Measurements from ENCODE around the gene NXPE3. TPM values are rescaled to one million over a fixed set of nuclear protein-coding genes. Genes with fewer than 3 reads are reported as not detected.

Gene NXPE3
- total RNA-seq = 10 to 100 TPM; 31.5 to 52.0 (median 44.5) TPM

DNA sequence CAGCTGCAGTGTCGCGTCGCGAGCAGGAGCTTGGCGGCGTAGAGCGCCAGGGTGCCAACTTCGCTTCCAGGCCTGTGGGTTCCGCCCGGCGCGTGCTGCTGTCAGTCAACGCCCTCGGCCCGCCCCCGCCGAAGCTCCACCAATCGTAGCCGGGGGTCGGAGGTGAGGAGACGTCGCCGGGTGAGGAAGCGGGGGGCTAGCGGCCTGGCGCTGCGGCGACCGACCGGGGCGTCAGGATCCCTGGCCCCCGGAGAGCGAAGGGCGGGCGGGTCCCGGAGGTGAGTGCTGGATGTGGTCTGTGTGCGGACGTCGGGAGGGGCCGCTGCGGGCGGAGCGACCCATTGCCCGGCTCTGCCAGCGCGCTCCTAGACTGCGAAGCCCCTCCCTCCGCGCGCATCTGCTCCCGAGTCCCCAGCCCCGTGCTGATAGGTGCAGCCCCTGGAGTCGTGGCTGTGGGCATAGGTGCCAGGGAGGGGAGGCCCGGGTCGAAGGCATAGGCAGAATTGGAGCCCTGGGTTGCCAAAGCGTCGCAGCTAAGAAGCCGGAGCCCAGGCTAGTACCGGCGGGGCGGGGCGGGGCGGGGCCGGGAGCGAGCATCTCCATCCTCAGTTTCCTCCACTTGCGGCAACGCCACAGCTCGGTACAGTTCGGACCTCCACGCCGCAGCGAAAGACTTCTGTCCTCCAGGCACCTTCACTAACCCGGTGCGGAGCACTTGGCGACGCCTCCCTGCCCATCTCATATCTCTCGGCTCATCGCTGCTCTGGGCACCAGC is at the start of gene NXPE3:
NXPE3 (plus strand) TSS at position 165 of the 775 bp plus-strand sequence. CDS start 6,386 bp downstream, outside the sequence.
- H3K27me3 ChIP-seq = no peaks in the 10 kb centered on the region
- peak within 1 kb of the TSS; percentile 89 to 94 (median 90) for H3K27ac ChIP-seq
- DNase-seq = peak; percentile 93 to 94
- intact Hi-C loops (cut with DNase I; ENCODE audit: low total_unique reads) = loop anchor here (1.0 to 5.0 kb wide), 3 partner anchors 55 to 206 kb away; partner anchors contain the start of genes CEP97 and RPL24
- TF ChIP-seq, protein P1, sequence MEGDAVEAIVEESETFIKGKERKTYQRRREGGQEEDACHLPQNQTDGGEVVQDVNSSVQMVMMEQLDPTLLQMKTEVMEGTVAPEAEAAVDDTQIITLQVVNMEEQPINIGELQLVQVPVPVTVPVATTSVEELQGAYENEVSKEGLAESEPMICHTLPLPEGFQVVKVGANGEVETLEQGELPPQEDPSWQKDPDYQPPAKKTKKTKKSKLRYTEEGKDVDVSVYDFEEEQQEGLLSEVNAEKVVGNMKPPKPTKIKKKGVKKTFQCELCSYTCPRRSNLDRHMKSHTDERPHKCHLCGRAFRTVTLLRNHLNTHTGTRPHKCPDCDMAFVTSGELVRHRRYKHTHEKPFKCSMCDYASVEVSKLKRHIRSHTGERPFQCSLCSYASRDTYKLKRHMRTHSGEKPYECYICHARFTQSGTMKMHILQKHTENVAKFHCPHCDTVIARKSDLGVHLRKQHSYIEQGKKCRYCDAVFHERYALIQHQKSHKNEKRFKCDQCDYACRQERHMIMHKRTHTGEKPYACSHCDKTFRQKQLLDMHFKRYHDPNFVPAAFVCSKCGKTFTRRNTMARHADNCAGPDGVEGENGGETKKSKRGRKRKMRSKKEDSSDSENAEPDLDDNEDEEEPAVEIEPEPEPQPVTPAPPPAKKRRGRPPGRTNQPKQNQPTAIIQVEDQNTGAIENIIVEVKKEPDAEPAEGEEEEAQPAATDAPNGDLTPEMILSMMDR (IDR thresholded peaks at IDR 0.05 in 4 of 5, conservative IDR thresholded peaks at IDR 0.05 in 1 of 5) = no peak
- peak; percentile 77 for TF ChIP-seq POLR2A (IDR thresholded peaks at IDR 0.05)
- in situ Hi-C loops (cut with MboI; ENCODE audit: low sequenced_read_pairs in 4 of 4) = loop anchor here in 1 of 4 donors (10.0 kb wide), 1 partner anchor 94 kb away; the partner anchor contains the start of gene RPL24
- H3K9me3 ChIP-seq = no peaks in the 10 kb centered on the region
- H3K4me1 ChIP-seq = peaks cover 38 to 49% of the 10 kb centered on the region in 2 donors
- H3K36me3 ChIP-seq = peaks cover 0 to 18% of the 10 kb centered on the region in 2 donors
- H3K4me3 ChIP-seq = peak within 1 kb of the TSS; percentile 74 to 84 (median 77)
- peak; percentile 76 to 87 for ATAC-seq

DNA sequence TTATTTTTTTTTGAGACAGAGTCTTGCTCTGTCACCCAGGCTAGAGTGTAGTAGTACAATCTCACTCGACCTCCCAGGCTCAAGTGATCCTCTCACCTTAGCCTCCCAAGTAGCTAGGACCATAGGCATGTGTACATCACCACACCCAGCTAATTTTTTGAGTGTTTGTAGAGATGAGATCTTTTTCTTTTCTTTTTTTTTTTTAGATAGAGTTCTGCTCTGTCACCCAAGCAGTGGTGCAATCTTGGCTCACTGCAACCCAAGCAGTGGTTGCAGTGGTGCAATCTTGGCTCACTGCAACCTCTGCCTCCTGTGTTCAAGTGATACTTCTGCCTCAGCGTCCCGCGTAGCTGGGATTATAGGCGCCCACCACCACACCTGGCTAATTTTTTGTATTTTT is 49.4 kb upstream of the NXPE3 start:
- no peak overlapping the region for H3K27ac ChIP-seq
- H3K27me3 ChIP-seq = no peaks in the 10 kb centered on the region
- ATAC-seq (no peak), DNase-seq (no peak)
- TF ChIP-seq, protein P1 (IDR thresholded peaks at IDR 0.05 in 4 of 5, conservative IDR thresholded peaks at IDR 0.05 in 1 of 5) = no peak
- TF ChIP-seq POLR2A (IDR thresholded peaks at IDR 0.05) = no peak
- in situ Hi-C loops (cut with MboI; ENCODE audit: low sequenced_read_pairs in 4 of 4) (no loop called here), intact Hi-C loops (cut with DNase I; ENCODE audit: low total_unique reads) (no loop called here)
- H3K9me3 ChIP-seq = no peaks in the 10 kb centered on the region
- H3K4me3 ChIP-seq = no peak overlapping the region
- peaks cover 0 to 63% of the 10 kb centered on the region in 2 donors for H3K36me3 ChIP-seq
- peaks cover 0 to 8% of the 10 kb centered on the region in 2 donors for H3K4me1 ChIP-seq

DNA sequence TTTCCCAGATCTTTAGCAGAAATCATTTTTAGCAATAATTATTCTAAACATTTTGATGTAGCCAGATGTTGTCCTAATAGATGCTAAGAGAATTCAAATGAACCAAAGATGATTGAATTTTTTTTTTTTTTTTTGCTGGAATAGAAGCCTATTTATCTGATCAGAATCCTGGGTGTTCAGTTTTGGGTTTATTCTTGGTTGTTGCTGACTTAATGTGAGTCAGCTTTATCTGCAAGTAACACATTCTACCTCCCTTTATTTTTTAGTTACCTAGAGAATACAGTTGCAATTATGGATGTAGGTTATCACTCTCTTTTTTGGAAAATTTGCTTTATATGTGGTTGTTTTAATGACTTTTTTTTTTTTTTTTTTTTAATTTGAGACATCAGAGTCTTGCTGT is 48.2 kb upstream of the NXPE3 start:
- no peaks in the 10 kb centered on the region for H3K9me3 ChIP-seq
- no peaks in the 10 kb centered on the region for H3K27me3 ChIP-seq
- H3K4me3 ChIP-seq = no peak overlapping the region
- intact Hi-C loops (cut with DNase I; ENCODE audit: low total_unique reads) (no loop called here), in situ Hi-C loops (cut with MboI; ENCODE audit: low sequenced_read_pairs in 4 of 4) (no loop called here)
- TF ChIP-seq POLR2A (IDR thresholded peaks at IDR 0.05) = no peak
- TF ChIP-seq, protein P1 (IDR thresholded peaks at IDR 0.05 in 4 of 5, conservative IDR thresholded peaks at IDR 0.05 in 1 of 5) = no peak
- peaks cover 0 to 73% of the 10 kb centered on the region in 2 donors for H3K36me3 ChIP-seq
- ATAC-seq (no peak), DNase-seq (no peak)
- H3K27ac ChIP-seq = no peak overlapping the region
- peaks cover 0 to 2% of the 10 kb centered on the region in 2 donors for H3K4me1 ChIP-seq

DNA sequence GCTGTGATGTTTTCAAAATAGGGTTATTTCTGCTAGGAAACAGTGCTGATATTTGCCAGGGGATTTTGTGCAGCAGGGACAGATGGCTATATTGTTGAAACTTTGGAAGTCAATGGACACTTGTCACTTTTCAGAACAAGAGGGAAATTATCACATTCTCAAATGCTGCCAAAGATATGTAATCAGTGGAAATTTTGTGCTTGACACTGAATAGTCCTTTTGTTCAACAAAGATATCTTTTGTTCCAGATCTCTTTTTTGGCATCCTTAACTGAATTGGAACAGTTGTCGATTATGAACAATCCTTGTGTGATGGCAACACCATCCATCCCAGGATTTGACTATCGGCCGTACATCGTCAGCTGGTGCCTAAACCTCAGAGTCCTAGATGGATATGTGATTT is 46.8 kb upstream of the NXPE3 start:
- Histone ChIP-seq H3K27ac (no peak overlapping the region), H3K36me3 (peaks cover 0 to 85% of the 10 kb centered on the region in 2 donors), H3K4me1 (no peaks in the 10 kb centered on the region), H3K27me3 (no peaks in the 10 kb centered on the region), H3K9me3 (no peaks in the 10 kb centered on the region), H3K4me3 (no peak overlapping the region)
- no peak for DNase-seq
- in situ Hi-C loops (cut with MboI; ENCODE audit: low sequenced_read_pairs in 4 of 4) = no loop called here
- intact Hi-C loops (cut with DNase I; ENCODE audit: low total_unique reads) = no loop called here
- no peak for TF ChIP-seq POLR2A (IDR thresholded peaks at IDR 0.05)
- TF ChIP-seq, protein P1 (IDR thresholded peaks at IDR 0.05 in 4 of 5, conservative IDR thresholded peaks at IDR 0.05 in 1 of 5) = no peak
- no peak for ATAC-seq

All from gastrocnemius medialis (tissue), 4 donors.